ENCODE data around the gene ATG7.

Gene ATG7

DNA sequence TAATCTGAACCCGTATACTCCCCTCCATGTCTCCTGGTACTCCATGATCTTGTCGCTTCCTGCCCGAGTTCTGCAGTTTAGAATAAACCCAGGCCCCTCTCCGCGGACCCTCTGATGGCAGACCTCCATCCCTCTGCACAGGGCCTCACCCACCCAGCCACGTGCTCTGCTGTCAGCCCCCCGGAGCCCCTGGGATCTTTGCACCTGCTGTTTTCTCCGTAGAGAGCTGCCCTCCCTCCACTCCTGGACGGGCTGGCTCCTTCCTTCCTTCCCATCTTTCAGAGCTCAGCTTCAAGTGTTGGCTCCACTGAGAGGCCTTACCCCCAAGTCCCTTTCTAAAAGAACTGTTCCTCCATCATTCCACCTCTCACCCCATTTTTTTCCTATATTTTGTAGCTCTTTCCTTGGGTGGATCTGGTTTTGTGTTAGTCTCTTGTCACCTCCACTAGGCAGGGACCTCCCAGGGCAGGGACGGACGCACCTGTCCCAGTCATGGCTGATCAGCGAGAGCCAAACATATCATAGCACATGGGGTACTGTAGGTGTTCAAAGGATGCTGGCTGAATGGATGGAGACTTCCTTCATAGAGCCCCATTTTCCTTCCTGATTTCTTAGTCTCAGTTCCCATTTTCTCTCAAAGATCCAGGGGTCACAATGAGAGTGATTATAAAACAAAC lies 264.9 kb downstream of the ATG7 start:
- POLR2A ChIA-PET = no interaction called here
- Histone ChIP-seq H3K36me3 (ENCODE audit: control insufficient read depth in 2 of 2, insufficient read depth in 1 of 2, low read length in 2 of 2) (no peaks in the 10 kb centered on the region), H3K4me3 (ENCODE audit: low read depth, low read length) (no peak overlapping the region), H3K27ac (ENCODE audit: extremely low read depth, low read depth, low read length) (no peak overlapping the region), H3K9me3 (ENCODE audit: control insufficient read depth, insufficient read depth, low read depth, low read length) (no peaks in the 10 kb centered on the region), H3K4me1 (ENCODE audit: control insufficient read depth, insufficient read depth, low read length) (peaks cover 14% of the 10 kb centered on the region)
- TF ChIP-seq ZXDB (tag by site-specific recombination; IDR thresholded peaks at IDR 0.05) (no peak), RBAK (tag by site-specific recombination; IDR thresholded peaks at IDR 0.05) (no peak), ZNF23 (tag by site-specific recombination; IDR thresholded peaks at IDR 0.05; ENCODE audit: borderline replicate concordance) (no peak), ZFP69B (tag by site-specific recombination; IDR thresholded peaks at IDR 0.05) (no peak), SETDB1 (IDR thresholded peaks at IDR 0.05; ENCODE audit: insufficient read length, low read length) (no peak), ZSCAN16 (tag by site-specific recombination; IDR thresholded peaks at IDR 0.05) (no peak), ZNF560 (tag by site-specific recombination; IDR thresholded peaks at IDR 0.05; ENCODE audit: borderline replicate concordance) (no peak), ZNF48 (tag by site-specific recombination; IDR thresholded peaks at IDR 0.05) (no peak), ZNF302 (tag by site-specific recombination; IDR thresholded peaks at IDR 0.05; ENCODE audit: low read depth) (no peak), ZNF324 (tag by site-specific recombination; IDR thresholded peaks at IDR 0.05) (no peak), HOXD13 (CRISPR knock-in tag; IDR thresholded peaks at IDR 0.05; ENCODE audit: borderline replicate concordance) (no peak), HOXA7 (CRISPR knock-in tag; IDR thresholded peaks at IDR 0.05; ENCODE audit: borderline replicate concordance) (no peak)
- TF ChIP-seq, protein P1, sequence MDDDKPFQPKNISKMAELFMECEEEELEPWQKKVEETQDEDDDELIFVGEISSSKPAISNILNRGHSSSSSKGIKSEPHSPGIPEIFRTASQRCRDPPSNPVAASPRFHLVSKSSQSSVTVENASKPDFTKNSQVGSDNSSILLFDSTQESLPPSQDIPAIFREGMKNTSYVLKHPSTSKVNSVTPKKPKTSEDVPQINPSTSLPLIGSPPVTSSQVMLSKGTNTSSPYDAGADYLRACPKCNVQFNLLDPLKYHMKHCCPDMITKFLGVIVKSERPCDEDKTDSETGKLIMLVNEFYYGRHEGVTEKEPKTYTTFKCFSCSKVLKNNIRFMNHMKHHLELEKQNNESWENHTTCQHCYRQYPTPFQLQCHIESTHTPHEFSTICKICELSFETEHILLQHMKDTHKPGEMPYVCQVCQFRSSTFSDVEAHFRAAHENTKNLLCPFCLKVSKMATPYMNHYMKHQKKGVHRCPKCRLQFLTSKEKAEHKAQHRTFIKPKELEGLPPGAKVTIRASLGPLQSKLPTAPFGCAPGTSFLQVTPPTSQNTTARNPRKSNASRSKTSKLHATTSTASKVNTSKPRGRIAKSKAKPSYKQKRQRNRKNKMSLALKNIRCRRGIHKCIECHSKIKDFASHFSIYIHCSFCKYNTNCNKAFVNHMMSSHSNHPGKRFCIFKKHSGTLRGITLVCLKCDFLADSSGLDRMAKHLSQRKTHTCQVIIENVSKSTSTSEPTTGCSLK (tag by site-specific recombination; IDR thresholded peaks at IDR 0.05) = no peak
- TF ChIP-seq, protein P2, sequence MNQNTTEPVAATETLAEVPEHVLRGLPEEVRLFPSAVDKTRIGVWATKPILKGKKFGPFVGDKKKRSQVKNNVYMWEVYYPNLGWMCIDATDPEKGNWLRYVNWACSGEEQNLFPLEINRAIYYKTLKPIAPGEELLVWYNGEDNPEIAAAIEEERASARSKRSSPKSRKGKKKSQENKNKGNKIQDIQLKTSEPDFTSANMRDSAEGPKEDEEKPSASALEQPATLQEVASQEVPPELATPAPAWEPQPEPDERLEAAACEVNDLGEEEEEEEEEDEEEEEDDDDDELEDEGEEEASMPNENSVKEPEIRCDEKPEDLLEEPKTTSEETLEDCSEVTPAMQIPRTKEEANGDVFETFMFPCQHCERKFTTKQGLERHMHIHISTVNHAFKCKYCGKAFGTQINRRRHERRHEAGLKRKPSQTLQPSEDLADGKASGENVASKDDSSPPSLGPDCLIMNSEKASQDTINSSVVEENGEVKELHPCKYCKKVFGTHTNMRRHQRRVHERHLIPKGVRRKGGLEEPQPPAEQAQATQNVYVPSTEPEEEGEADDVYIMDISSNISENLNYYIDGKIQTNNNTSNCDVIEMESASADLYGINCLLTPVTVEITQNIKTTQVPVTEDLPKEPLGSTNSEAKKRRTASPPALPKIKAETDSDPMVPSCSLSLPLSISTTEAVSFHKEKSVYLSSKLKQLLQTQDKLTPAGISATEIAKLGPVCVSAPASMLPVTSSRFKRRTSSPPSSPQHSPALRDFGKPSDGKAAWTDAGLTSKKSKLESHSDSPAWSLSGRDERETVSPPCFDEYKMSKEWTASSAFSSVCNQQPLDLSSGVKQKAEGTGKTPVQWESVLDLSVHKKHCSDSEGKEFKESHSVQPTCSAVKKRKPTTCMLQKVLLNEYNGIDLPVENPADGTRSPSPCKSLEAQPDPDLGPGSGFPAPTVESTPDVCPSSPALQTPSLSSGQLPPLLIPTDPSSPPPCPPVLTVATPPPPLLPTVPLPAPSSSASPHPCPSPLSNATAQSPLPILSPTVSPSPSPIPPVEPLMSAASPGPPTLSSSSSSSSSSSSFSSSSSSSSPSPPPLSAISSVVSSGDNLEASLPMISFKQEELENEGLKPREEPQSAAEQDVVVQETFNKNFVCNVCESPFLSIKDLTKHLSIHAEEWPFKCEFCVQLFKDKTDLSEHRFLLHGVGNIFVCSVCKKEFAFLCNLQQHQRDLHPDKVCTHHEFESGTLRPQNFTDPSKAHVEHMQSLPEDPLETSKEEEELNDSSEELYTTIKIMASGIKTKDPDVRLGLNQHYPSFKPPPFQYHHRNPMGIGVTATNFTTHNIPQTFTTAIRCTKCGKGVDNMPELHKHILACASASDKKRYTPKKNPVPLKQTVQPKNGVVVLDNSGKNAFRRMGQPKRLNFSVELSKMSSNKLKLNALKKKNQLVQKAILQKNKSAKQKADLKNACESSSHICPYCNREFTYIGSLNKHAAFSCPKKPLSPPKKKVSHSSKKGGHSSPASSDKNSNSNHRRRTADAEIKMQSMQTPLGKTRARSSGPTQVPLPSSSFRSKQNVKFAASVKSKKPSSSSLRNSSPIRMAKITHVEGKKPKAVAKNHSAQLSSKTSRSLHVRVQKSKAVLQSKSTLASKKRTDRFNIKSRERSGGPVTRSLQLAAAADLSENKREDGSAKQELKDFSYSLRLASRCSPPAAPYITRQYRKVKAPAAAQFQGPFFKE (tag by site-specific recombination; IDR thresholded peaks at IDR 0.05; ENCODE audit: borderline replicate concordance) = no peak
- TF ChIP-seq, protein P3, sequence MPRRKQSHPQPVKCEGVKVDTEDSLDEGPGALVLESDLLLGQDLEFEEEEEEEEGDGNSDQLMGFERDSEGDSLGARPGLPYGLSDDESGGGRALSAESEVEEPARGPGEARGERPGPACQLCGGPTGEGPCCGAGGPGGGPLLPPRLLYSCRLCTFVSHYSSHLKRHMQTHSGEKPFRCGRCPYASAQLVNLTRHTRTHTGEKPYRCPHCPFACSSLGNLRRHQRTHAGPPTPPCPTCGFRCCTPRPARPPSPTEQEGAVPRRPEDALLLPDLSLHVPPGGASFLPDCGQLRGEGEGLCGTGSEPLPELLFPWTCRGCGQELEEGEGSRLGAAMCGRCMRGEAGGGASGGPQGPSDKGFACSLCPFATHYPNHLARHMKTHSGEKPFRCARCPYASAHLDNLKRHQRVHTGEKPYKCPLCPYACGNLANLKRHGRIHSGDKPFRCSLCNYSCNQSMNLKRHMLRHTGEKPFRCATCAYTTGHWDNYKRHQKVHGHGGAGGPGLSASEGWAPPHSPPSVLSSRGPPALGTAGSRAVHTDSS (tag by site-specific recombination; IDR thresholded peaks at IDR 0.05) = no peak
- CTCF ChIA-PET = interaction anchor here (0.7 kb wide), 1 partner anchor 16 kb away, joined by 4 read pairs; no protein-coding TSS in a partner anchor

DNA sequence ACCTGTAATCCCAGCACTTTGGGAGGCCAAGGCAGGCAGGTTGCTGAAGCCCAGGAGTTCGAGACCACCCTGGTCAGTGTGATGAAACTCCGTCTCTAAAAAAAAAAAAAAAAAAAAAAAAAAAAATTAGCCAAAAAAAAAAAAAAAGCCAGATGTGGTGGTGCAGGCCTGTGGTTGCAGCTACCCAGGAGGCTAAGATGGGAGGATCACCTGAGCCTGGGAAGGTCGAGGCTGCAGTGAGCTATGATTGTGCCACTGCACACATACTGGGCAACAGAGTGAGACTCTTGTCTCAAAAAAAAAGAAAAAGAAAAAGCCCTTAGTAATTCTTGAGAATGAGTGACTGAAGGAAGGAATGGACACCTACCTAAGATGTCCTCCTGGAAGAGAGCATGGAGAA lies 266.4 kb downstream of the ATG7 start:
- no peak overlapping the region for H3K4me3 ChIP-seq (ENCODE audit: low read depth, low read length)
- CTCF ChIA-PET = interaction anchor here (0.6 kb wide), 3 partner anchors 15 to 160 kb away, joined by 3 read pairs; no protein-coding TSS in a partner anchor
- peaks cover 4% of the 10 kb centered on the region for H3K4me1 ChIP-seq (ENCODE audit: control insufficient read depth, insufficient read depth, low read length)
- no peaks in the 10 kb centered on the region for H3K9me3 ChIP-seq (ENCODE audit: control insufficient read depth, insufficient read depth, low read depth, low read length)
- no peak overlapping the region for H3K27ac ChIP-seq (ENCODE audit: extremely low read depth, low read depth, low read length)
- POLR2A ChIA-PET = no interaction called here
- no peaks in the 10 kb centered on the region for H3K36me3 ChIP-seq (ENCODE audit: control insufficient read depth in 2 of 2, insufficient read depth in 1 of 2, low read length in 2 of 2)
- TF ChIP-seq ZNF16 (tag by site-specific recombination; IDR thresholded peaks at IDR 0.05; ENCODE audit: low read depth) = no peak
- no peak for TF ChIP-seq ZNF174 (tag by site-specific recombination; IDR thresholded peaks at IDR 0.05)
- TF ChIP-seq, protein P4, sequence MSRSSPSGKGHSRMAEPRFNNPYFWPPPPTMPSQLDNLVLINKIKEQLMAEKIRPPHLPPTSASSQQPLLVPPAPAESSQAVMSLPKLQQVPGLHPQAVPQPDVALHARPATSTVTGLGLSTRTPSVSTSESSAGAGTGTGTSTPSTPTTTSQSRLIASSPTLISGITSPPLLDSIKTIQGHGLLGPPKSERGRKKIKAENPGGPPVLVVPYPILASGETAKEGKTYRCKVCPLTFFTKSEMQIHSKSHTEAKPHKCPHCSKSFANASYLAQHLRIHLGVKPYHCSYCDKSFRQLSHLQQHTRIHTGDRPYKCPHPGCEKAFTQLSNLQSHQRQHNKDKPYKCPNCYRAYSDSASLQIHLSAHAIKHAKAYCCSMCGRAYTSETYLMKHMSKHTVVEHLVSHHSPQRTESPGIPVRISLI (tag by site-specific recombination; IDR thresholded peaks at IDR 0.05) = peak; percentile 94
